ENCODE data around the gene MAPK8. TPM values are rescaled to one million over a fixed set of nuclear protein-coding genes. Genes with fewer than 3 reads are reported as not detected.
A peak's percentile ranks its signal among the peaks of the same experiment; 100 is the strongest.

MAPK8 gene
- total and polyA plus RNA-seq, 9 of the 15 experiments (the other 6 are each of a cell fraction or from before 2014, with no cell fraction given), result 6.4 to 159 (median 71.0) TPM

GRCh38 chr10:48444266-48444665 lies 137.8 kb downstream of the MAPK8 start (continued):
- TF ChIP-seq SRSF1 (IDR thresholded peaks at IDR 0.05; ENCODE audit: low read depth, low read length) (no peak), SETDB1 (IDR thresholded peaks at IDR 0.05; ENCODE audit: low read length) (no peak), DDX20 (tag; IDR thresholded peaks at IDR 0.05; ENCODE audit: low read depth) (no peak), KDM4B (IDR thresholded peaks at IDR 0.05; ENCODE audit: borderline replicate concordance in 2 of 2, low read depth in 1 of 2) (no peak), MAFG (tag; conservative IDR thresholded peaks at IDR 0.05) (0 out of 2 replicates have a peak, but pooled peaks have one; percentile 24), YY1 (IDR thresholded peaks at IDR 0.05; ENCODE audit: borderline replicate concordance in 1 of 3, control insufficient read depth in 1 of 3, extremely low read depth in 1 of 3, insufficient read depth in 3 of 3, insufficient read length in 1 of 3, insufficient replicate concordance in 2 of 3, low read depth in 1 of 3, low read length in 2 of 3) (no peak), ARID1B (IDR thresholded peaks at IDR 0.05) (no peak), FOXA3 (CRISPR knock-in tag; conservative IDR thresholded peaks at IDR 0.05 in 1 of 2, IDR thresholded peaks at IDR 0.05 in 1 of 2) (no peak), ZNF830 (CRISPR knock-in tag; IDR thresholded peaks at IDR 0.05) (no peak), CBFA2T2 (conservative IDR thresholded peaks at IDR 0.05) (no peak), DNMT1 (IDR thresholded peaks at IDR 0.05) (no peak), MCM7 (IDR thresholded peaks at IDR 0.05) (no peak), CCAR2 (IDR thresholded peaks at IDR 0.05; ENCODE audit: low read depth, low read length) (no peak), BDP1 (IDR thresholded peaks at IDR 0.05; ENCODE audit: insufficient read depth, insufficient read length) (no peak), RB1 (IDR thresholded peaks at IDR 0.05; ENCODE audit: low read depth) (0 out of 2 replicates have a peak, but pooled peaks have one; percentile 20), POLR3A (IDR thresholded peaks at IDR 0.05; ENCODE audit: borderline replicate concordance, extremely low read depth, insufficient read depth, insufficient read length) (no peak), MBD2 (IDR thresholded peaks at IDR 0.05; ENCODE audit: borderline replicate concordance, low read depth) (no peak), ZNF696 (CRISPR knock-in tag; conservative IDR thresholded peaks at IDR 0.05) (no peak)
- TF ChIP-seq, protein P1, sequence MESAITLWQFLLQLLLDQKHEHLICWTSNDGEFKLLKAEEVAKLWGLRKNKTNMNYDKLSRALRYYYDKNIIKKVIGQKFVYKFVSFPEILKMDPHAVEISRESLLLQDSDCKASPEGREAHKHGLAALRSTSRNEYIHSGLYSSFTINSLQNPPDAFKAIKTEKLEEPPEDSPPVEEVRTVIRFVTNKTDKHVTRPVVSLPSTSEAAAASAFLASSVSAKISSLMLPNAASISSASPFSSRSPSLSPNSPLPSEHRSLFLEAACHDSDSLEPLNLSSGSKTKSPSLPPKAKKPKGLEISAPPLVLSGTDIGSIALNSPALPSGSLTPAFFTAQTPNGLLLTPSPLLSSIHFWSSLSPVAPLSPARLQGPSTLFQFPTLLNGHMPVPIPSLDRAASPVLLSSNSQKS (CRISPR knock-in tag; IDR thresholded peaks at IDR 0.05), result no peak
- TF ChIP-seq, protein P2, sequence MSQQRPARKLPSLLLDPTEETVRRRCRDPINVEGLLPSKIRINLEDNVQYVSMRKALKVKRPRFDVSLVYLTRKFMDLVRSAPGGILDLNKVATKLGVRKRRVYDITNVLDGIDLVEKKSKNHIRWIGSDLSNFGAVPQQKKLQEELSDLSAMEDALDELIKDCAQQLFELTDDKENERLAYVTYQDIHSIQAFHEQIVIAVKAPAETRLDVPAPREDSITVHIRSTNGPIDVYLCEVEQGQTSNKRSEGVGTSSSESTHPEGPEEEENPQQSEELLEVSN (IDR thresholded peaks at IDR 0.05; ENCODE audit: borderline replicate concordance in 1 of 2, extremely low read depth in 1 of 2, insufficient read depth in 1 of 2, insufficient read length in 1 of 2, low read depth in 1 of 2, low read length in 1 of 2, poor library complexity in 1 of 2, severe bottlenecking in 1 of 2), result no peak
- TF ChIP-seq, protein P3, sequence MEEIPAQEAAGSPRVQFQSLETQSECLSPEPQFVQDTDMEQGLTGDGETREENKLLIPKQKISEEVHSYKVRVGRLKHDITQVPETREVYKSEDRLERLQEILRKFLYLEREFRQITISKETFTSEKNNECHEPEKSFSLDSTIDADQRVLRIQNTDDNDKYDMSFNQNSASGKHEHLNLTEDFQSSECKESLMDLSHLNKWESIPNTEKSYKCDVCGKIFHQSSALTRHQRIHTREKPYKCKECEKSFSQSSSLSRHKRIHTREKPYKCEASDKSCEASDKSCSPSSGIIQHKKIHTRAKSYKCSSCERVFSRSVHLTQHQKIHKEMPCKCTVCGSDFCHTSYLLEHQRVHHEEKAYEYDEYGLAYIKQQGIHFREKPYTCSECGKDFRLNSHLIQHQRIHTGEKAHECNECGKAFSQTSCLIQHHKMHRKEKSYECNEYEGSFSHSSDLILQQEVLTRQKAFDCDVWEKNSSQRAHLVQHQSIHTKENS (CRISPR knock-in tag; IDR thresholded peaks at IDR 0.05), result no peak

Data from K562 (cell line).